Measurements from ENCODE around the gene MDGA2.

MDGA2 gene

DNA sequence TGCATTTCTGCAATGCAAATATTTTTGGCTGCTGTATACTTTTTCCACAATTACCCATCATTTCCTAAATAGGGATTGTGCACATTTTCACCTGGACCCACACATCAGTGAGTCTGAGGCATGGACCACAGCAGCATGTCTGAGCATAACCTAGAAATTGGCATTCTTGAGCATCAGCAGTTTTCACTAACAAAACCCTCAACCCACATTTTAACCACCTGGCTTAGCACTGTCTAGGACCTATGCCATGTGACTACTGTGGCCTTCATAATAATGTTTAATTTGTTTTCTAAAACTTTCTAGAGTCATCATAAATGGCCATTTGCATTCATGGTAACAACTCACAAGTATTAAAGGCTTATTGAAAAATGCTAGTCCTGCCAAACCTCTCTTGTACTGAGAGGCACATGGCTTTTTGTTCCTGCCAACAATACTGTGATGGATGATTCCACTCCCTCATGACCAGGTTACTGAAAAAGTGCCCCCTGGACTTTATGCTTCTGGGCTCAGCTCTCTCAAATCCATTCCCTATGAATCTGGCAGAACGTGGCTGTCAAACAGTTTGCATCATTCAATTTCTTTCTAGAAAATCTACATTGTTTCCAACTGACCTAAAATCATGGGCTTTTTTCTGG is 240.0 kb downstream of the MDGA2 start:
- no peak for DNase-seq (ENCODE audit: low read depth)
- TF ChIP-seq, protein P1, sequence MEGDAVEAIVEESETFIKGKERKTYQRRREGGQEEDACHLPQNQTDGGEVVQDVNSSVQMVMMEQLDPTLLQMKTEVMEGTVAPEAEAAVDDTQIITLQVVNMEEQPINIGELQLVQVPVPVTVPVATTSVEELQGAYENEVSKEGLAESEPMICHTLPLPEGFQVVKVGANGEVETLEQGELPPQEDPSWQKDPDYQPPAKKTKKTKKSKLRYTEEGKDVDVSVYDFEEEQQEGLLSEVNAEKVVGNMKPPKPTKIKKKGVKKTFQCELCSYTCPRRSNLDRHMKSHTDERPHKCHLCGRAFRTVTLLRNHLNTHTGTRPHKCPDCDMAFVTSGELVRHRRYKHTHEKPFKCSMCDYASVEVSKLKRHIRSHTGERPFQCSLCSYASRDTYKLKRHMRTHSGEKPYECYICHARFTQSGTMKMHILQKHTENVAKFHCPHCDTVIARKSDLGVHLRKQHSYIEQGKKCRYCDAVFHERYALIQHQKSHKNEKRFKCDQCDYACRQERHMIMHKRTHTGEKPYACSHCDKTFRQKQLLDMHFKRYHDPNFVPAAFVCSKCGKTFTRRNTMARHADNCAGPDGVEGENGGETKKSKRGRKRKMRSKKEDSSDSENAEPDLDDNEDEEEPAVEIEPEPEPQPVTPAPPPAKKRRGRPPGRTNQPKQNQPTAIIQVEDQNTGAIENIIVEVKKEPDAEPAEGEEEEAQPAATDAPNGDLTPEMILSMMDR (IDR thresholded peaks at IDR 0.05; ENCODE audit: insufficient read depth, low read depth, low read length, missing control alignments): no peak
- no peak overlapping the region for H3K4me3 ChIP-seq (ENCODE audit: low read depth, low read length)

DNA sequence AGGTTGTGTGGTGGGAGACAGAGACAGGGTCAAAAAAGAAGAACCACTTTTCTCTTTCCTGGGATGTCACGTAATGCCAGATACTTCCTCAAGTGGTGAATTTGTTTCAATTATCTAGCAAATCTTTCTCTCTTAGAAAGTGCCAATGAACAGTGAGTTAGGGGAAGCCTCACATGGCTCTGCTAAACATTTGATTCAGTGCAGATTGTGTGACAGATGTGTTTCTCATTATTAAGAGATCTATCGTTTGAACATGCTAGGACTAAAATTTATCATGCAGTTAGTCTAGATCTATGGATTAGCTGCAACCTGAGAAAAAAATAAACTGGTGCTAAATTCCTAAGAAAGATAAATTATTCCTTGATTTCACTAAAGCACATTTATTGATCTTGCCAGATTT is 247.8 kb downstream of the MDGA2 start:
- DNase-seq (ENCODE audit: low read depth): no peak
- H3K4me3 ChIP-seq (ENCODE audit: low read depth, low read length): no peak overlapping the region
- TF ChIP-seq, protein P1 (IDR thresholded peaks at IDR 0.05; ENCODE audit: insufficient read depth, low read depth, low read length, missing control alignments): no peak

DNA sequence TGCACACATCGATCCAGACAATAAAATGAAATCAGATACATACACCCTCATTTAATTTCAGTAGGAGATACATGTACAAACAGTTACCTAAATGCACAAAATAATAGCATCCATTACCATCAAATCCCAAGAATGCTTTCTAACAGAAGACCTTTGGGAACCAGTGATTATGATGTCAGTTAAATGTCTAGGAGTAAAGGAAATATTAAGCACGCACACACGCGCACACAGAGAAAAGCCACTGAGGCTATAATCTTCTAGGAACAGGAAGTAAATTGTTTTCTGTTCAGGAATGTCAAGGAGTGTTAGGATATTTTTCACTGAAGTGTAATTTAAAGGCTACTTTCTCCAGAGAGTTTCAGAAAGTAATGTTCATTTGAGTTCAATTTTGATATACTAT is 250.1 kb downstream of the MDGA2 start:
- TF ChIP-seq, protein P1 (IDR thresholded peaks at IDR 0.05; ENCODE audit: insufficient read depth, low read depth, low read length, missing control alignments): no peak
- no peak overlapping the region for H3K4me3 ChIP-seq (ENCODE audit: low read depth, low read length)
- DNase-seq (ENCODE audit: low read depth): no peak

DNA sequence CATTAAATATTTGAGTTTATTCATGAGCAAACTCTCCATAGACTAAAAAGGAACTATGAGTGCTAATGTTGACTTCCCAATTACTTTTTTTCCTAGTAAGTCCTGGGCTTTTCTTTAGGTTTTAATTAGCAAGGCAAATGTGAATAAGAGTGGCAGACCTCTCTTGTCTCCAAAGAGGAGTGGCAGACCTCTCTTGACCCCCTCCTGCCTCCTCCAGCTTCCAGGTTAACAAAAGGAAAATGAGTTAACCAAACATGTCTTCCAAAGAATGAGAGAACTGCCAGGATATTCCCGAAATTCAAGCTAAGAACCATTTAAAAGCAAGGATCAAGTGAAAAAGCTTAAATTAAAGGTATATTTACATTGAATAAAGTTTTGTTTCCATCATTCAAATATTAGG is 253.2 kb downstream of the MDGA2 start:
- TF ChIP-seq, protein P1 (IDR thresholded peaks at IDR 0.05; ENCODE audit: insufficient read depth, low read depth, low read length, missing control alignments): no peak
- no peak overlapping the region for H3K4me3 ChIP-seq (ENCODE audit: low read depth, low read length)
- DNase-seq (ENCODE audit: low read depth): no peak

DNA sequence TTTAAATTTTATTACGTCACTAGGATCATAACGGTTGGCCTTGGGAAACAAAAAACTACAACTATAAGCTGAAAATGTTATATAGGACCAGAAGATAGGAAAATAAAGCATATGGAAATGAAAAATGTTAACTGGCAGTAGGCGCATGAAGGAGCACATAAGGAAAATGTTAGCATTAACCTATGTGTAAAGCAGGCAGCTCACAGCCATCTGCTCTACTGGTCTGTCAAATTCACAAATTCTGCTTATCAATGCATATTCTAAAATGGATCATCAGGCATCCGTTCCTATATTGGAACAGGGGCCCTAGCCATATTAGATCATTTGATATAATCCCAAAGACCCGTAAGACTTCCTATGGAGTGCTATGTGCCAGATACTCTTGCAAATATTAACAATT is 263.9 kb downstream of the MDGA2 start:
- TF ChIP-seq, protein P1 (IDR thresholded peaks at IDR 0.05; ENCODE audit: insufficient read depth, low read depth, low read length, missing control alignments): no peak

DNA sequence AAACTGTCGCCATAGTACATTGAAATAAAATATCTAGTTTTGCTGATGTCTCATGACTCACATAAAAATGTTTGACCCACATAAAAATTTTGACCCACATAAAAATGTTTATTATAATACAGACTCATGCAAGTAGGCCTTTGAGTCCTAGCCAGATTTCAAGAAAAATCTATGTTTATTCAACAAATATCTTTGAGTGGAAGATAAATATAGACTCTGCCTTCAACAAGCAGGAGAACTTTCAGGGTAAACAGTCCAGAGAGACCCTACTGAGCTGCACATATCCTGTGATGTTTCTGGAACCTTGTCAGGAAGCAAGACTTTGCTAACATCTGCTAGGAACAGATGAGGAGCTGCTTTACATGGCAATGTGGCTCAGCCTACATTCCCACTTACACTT is 283.1 kb downstream of the MDGA2 start:
- H3K4me3 ChIP-seq (ENCODE audit: low read depth, low read length): no peak overlapping the region
- TF ChIP-seq, protein P1 (IDR thresholded peaks at IDR 0.05; ENCODE audit: insufficient read depth, low read depth, low read length, missing control alignments): no peak
- no peak for DNase-seq (ENCODE audit: low read depth)

More for the DNA sequence above, 263.9 kb downstream of the MDGA2 start:
- no peak overlapping the region for H3K4me3 ChIP-seq (ENCODE audit: low read depth, low read length)
- DNase-seq (ENCODE audit: low read depth): no peak
